ENCODE data around the gene PALB2. TPM values are rescaled to one million over a fixed set of nuclear protein-coding genes. Genes with fewer than 3 reads are reported as not detected.

PALB2 gene
- total and polyA plus RNA-seq, 2 of the 13 experiments (the other 11 are each of a cell fraction or from before 2014, with no cell fraction given): 12.1 to 40.9 TPM

- TF ChIP-seq HNF4A (CRISPR knock-in tag; IDR thresholded peaks at IDR 0.05): peak; percentile 73
- TF ChIP-seq ELF4 (CRISPR knock-in tag; IDR thresholded peaks at IDR 0.05; ENCODE audit: borderline replicate concordance): 0 out of 2 replicates have a peak, but pooled peaks have one; percentile 10
- TF ChIP-seq HOXA9 (CRISPR knock-in tag; IDR thresholded peaks at IDR 0.05; ENCODE audit: borderline replicate concordance): no peak
- peak; percentile 7; the same call in 1 of the 2 replicates for TF ChIP-seq GATA4 (IDR thresholded peaks at IDR 0.05; ENCODE audit: borderline replicate concordance, low read depth)
- 0 out of 2 replicates have a peak, but pooled peaks have one; percentile 1 for TF ChIP-seq ZNF333 (CRISPR knock-in tag; IDR thresholded peaks at IDR 0.05; ENCODE audit: borderline replicate concordance)
- no peak for TF ChIP-seq USF2 (IDR thresholded peaks at IDR 0.05; ENCODE audit: low read depth, low read length)
- TF ChIP-seq USF2 (CRISPR knock-in tag; IDR thresholded peaks at IDR 0.05; ENCODE audit: borderline replicate concordance): 0 out of 2 replicates have a peak, but pooled peaks have one; percentile 27
- no peak for TF ChIP-seq ZNF317 (CRISPR knock-in tag; IDR thresholded peaks at IDR 0.05)
- TF ChIP-seq, protein P1, sequence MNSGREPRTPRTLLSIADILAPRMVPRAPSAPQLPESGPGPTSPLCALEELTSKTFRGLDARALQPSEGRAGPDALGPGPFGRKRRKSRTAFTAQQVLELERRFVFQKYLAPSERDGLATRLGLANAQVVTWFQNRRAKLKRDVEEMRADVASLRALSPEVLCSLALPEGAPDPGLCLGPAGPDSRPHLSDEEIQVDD (CRISPR knock-in tag; IDR thresholded peaks at IDR 0.05; ENCODE audit: borderline replicate concordance): peak; percentile 35; the same call in 1 of the 2 replicates
- TF ChIP-seq ZNF878 (CRISPR knock-in tag; IDR thresholded peaks at IDR 0.05): 0 out of 2 replicates have a peak, but pooled peaks have one; percentile 8
- peak; percentile 67; the same call in 1 of the 2 replicates for TF ChIP-seq SIN3B (IDR thresholded peaks at IDR 0.05; ENCODE audit: low read length)
- 0 out of 2 replicates have a peak, but pooled peaks have one; percentile 12 for TF ChIP-seq ZFP36L2 (CRISPR knock-in tag; IDR thresholded peaks at IDR 0.05)
- no peak; the same call in 1 of the 2 replicates for TF ChIP-seq PHF21A (CRISPR knock-in tag; IDR thresholded peaks at IDR 0.05)
- no peak for TF ChIP-seq JUND (CRISPR knock-in tag; IDR thresholded peaks at IDR 0.05)
- TF ChIP-seq, protein P2, sequence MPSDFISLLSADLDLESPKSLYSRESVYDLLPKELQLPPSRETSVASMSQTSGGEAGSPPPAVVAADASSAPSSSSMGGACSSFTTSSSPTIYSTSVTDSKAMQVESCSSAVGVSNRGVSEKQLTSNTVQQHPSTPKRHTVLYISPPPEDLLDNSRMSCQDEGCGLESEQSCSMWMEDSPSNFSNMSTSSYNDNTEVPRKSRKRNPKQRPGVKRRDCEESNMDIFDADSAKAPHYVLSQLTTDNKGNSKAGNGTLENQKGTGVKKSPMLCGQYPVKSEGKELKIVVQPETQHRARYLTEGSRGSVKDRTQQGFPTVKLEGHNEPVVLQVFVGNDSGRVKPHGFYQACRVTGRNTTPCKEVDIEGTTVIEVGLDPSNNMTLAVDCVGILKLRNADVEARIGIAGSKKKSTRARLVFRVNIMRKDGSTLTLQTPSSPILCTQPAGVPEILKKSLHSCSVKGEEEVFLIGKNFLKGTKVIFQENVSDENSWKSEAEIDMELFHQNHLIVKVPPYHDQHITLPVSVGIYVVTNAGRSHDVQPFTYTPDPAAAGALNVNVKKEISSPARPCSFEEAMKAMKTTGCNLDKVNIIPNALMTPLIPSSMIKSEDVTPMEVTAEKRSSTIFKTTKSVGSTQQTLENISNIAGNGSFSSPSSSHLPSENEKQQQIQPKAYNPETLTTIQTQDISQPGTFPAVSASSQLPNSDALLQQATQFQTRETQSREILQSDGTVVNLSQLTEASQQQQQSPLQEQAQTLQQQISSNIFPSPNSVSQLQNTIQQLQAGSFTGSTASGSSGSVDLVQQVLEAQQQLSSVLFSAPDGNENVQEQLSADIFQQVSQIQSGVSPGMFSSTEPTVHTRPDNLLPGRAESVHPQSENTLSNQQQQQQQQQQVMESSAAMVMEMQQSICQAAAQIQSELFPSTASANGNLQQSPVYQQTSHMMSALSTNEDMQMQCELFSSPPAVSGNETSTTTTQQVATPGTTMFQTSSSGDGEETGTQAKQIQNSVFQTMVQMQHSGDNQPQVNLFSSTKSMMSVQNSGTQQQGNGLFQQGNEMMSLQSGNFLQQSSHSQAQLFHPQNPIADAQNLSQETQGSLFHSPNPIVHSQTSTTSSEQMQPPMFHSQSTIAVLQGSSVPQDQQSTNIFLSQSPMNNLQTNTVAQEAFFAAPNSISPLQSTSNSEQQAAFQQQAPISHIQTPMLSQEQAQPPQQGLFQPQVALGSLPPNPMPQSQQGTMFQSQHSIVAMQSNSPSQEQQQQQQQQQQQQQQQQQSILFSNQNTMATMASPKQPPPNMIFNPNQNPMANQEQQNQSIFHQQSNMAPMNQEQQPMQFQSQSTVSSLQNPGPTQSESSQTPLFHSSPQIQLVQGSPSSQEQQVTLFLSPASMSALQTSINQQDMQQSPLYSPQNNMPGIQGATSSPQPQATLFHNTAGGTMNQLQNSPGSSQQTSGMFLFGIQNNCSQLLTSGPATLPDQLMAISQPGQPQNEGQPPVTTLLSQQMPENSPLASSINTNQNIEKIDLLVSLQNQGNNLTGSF (CRISPR knock-in tag; IDR thresholded peaks at IDR 0.05): peak; percentile 30; the same call in 1 of the 2 replicates
- no peak for TF ChIP-seq ZSCAN31 (CRISPR knock-in tag; IDR thresholded peaks at IDR 0.05; ENCODE audit: low read depth)
- TF ChIP-seq TIGD3 (CRISPR knock-in tag; IDR thresholded peaks at IDR 0.05; ENCODE audit: borderline replicate concordance): 0 out of 2 replicates have a peak, but pooled peaks have one; percentile 27
- TF ChIP-seq PBX2 (CRISPR knock-in tag; IDR thresholded peaks at IDR 0.05): no peak
Observed at GRCh38 chr16:23595246-23595950, 45.7 kb downstream of the PALB2 start (continued).

Data from HepG2 (cell line).